Stomach smooth muscle (tissue), 2 donors: ENCODE measurements around the gene NSDHL.

Experiments used
- H3K27ac ChIP-seq: one replicate; pipeline ENCODE4 v1.7.0; 2013; ENCODE audit warnings: mild to moderate bottlenecking, low read length, inconsistent platforms
- H3K27me3 ChIP-seq, 2 donors: one replicate each; pipeline ENCODE4 v1.7.0; 2013; ENCODE audit warnings: low read length in 2 of 2; ENCODE audit not compliant: insufficient read depth in 2 of 2, control insufficient read depth in 1 of 2
- H3K36me3 ChIP-seq, 2 donors: one replicate each; pipeline ENCODE4 v1.7.0; 2013; ENCODE audit warnings: low read length in 2 of 2; ENCODE audit not compliant: control insufficient read depth in 2 of 2, insufficient read depth in 2 of 2
- H3K4me1 ChIP-seq: one replicate; pipeline ENCODE4 v1.7.0; 2013; ENCODE audit warnings: low read length; ENCODE audit not compliant: control insufficient read depth, insufficient read depth
- H3K4me3 ChIP-seq, 2 donors: one replicate each; pipeline ENCODE4 v1.7.0; 2013; ENCODE audit warnings: low read length in 2 of 2
- H3K9ac ChIP-seq, 2 donors: one replicate each; pipeline ENCODE4 v1.7.0; 2013; ENCODE audit warnings: low read length in 2 of 2, mild to moderate bottlenecking in 1 of 2
- H3K9me3 ChIP-seq, 2 donors: one replicate each; pipeline ENCODE4 v1.7.0; 2013; ENCODE audit warnings: low read length in 2 of 2; ENCODE audit not compliant: control insufficient read depth in 2 of 2
- donor health status: healthy.
- donor health status: Pancreatic carcinoma.

NSDHL gene

GRCh38 chrX:152913346-152913745, 82.5 kb downstream of the NSDHL start:
- no peak overlapping the region for H3K4me3 ChIP-seq
- H3K9ac ChIP-seq, result no peak overlapping the region
- H3K4me1 ChIP-seq, result no peaks in the 10 kb centered on the region
- no peak overlapping the region for H3K27ac ChIP-seq
- H3K27me3 ChIP-seq, result peaks cover 0 to 4% of the 10 kb centered on the region in 2 donors
- H3K36me3 ChIP-seq, result no peaks in the 10 kb centered on the region
- H3K9me3 ChIP-seq, result no peaks in the 10 kb centered on the region

- Histone ChIP-seq H3K27ac (no peak overlapping the region), H3K4me3 (no peak overlapping the region), H3K4me1 (no peaks in the 10 kb centered on the region), H3K9ac (no peak overlapping the region), H3K36me3 (no peaks in the 10 kb centered on the region), H3K9me3 (no peaks in the 10 kb centered on the region), H3K27me3 (peaks cover 0 to 4% of the 10 kb centered on the region in 2 donors)
Observed at GRCh38 chrX:152913910-152914309, 83.0 kb downstream of the NSDHL start.

GRCh38 chrX:152915541-152916241, 84.8 kb downstream of the NSDHL start:
- Histone ChIP-seq H3K4me1 (no peaks in the 10 kb centered on the region), H3K36me3 (no peaks in the 10 kb centered on the region), H3K4me3 (no peak overlapping the region), H3K9me3 (no peaks in the 10 kb centered on the region), H3K27me3 (peaks cover 0 to 4% of the 10 kb centered on the region in 2 donors), H3K9ac (no peak overlapping the region), H3K27ac (no peak overlapping the region)

- Histone ChIP-seq H3K9ac (no peak overlapping the region), H3K36me3 (no peaks in the 10 kb centered on the region), H3K27ac (no peak overlapping the region), H3K27me3 (peaks cover 0 to 4% of the 10 kb centered on the region in 2 donors), H3K9me3 (no peaks in the 10 kb centered on the region), H3K4me1 (no peaks in the 10 kb centered on the region), H3K4me3 (no peak overlapping the region)
Observed at GRCh38 chrX:152917656-152918579, 87.1 kb downstream of the NSDHL start.

- no peak overlapping the region for H3K27ac ChIP-seq
- no peak overlapping the region for H3K4me3 ChIP-seq
- H3K9me3 ChIP-seq, result no peaks in the 10 kb centered on the region
- no peaks in the 10 kb centered on the region for H3K36me3 ChIP-seq
- H3K27me3 ChIP-seq, result peaks cover 0 to 8% of the 10 kb centered on the region in 2 donors
- H3K9ac ChIP-seq, result no peak overlapping the region
- no peaks in the 10 kb centered on the region for H3K4me1 ChIP-seq
Observed at GRCh38 chrX:152918707-152919106, 87.8 kb downstream of the NSDHL start.
